COR-L47 (cell line): Measurements from ENCODE around the gene SMOC2.
A peak's percentile ranks its signal among the peaks of the same experiment; 100 is the strongest.

Experiments
- DNase-seq: peaks from one replicate; lab custom pipeline; 2025; lab: John Stamatoyannopoulos, UW

The SMOC2 gene

DNA sequence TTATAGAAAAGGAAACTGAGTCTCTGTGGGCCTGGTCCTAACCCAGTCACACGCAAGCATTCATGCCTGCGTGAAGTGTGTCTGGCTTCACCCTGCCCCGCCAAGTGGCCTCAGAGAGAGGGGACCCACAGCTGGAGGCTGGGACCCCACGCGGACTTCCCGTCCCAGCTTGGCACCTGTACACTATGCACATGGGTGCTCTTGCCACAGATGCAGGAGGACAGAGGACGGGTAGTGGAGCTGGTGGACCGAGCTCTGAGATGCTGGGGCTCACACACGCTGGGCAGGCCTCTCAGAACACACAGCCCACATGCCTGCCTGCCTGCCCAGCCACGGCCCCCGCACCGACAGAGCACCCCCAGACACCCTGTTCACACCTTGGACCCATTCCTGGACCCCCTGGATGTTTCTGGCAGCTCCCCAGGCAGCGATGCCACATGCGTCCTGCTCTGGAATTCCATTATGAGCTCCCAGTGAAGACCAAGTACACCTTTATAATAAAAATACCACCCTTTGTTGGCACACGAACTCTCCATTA is 24.9 kb upstream of the SMOC2 start:
- DNase-seq = no peak

- no peak for DNase-seq
These were observed 24.5 kb upstream of the SMOC2 start for GRCh38 chr6:168416531-168416930.

DNA sequence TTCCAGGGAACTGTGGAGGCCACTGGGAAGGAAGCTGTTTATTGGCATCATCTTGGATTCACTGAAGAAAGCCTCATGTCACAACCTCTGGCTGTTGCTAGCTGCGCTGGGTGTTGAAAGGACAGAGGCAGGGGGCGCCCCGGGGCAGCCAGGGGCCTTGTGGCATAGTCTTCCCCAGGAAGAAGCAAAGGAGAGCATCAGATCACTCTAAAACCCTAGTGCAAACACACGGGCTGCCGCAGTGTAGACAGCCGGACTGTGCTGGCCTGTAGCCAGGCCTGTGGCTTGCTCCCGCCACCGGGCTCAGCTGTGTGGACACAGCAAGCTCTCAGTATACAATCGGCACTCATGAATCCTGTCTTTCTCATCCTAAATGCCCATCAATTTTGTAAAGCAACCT is 23.8 kb upstream of the SMOC2 start:
- peak; percentile 48 for DNase-seq

DNA sequence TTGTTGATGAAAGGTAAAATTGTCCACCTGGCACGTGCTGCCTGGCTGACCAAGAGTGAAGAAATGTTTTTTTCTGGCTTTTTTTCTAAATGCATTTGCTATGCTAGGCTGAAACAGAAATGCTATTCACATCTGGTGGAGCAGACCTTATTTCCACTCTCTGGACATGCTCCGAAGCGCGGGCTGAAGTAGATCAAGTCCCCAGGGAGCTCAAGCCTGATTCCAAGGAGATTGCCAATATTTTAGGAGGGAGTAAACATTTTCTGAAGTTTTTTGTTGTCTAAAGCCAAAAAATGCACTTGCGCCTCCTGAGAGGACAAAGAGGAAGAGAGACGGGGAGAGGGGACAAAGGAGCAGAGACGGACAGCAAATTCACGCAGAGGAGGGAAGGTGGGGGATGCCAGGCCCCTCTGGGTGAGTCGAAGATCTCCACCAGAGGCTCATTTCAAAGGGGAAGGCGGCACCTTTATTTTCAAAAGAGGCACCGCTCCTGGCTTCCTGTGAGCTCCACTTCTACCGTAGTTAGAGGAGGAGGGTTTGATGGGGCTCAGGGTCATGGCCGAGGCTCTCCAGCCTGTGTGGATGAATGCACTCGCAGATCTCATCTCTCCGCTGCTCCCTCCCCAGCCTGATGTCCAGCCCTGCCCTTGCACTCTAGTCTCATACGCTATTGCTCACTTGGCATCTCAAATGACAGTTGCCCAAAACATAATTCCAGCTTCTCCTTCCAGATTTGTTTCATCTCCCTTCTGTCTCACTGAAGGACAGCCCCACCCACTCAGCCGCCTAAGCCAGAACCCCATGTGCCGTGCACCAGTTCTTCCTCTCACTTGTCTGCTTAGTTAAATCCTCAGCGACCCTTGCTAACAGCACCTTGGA is 23.1 kb upstream of the SMOC2 start:
- no peak for DNase-seq

DNA sequence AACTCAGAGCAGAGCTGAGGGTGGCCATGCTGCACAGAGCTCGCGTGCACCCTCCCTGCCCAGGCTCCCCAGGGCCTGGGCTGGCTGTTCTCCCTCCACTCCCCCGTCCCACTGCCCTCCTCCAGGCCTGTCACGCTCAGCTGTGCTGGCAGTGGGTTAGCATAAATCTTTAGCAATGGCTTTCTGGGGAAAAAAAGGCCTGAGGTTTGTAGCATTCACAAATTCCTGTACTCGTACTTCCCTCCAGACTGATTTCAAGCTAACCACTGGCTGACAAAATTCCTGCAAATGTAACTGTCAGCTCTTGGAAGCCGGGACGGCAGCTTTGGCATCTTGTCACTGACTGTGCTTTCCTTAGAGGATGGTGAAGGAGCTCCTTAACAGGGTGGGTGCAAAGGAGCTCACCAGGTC is 22.3 kb upstream of the SMOC2 start:
- DNase-seq = no peak

DNA sequence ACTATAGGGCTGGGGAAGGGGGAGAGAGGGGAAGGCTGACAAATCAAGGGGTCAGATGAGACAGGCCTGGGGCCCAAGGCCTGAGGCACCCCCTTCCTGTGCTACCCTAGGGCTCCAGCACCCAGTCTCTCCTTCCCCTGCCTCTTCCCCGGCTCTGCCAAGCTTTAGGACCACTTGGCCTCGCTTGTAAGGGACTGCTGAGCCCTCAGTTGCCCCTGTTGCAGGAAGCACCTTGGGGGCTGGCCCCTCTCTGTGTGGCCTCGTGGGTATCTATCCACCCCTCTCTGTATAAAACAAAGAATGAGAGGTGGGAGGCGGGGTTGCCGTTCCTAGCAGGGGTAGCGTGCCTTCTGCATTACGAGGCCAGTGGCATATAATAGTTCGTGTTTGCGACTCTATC is 21.4 kb upstream of the SMOC2 start:
- no peak for DNase-seq

GRCh38 chr6:168420084-168420483 is 20.9 kb upstream of the SMOC2 start:
- DNase-seq = no peak

DNA sequence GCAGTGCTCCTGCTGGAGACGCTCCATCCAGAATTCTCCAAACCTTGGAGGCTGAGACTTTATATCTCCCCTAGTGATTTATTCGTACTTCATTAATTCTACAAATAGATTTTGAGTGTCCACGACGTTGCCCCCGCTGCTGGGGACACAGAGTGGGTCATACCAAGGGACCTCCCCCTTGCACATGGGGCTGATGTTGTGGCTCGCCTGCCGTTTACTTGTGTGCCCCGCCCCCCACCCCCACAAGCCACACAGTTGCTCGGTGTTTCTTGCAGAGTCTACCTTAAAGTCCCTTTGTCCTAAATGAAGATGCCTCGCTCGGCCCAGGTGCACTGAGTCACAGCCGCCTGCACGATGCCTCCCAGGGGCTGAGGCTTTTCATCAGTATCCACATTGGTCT is 20.3 kb upstream of the SMOC2 start:
- no peak for DNase-seq

- DNase-seq = no peak
These were observed 13.8 kb upstream of the SMOC2 start for GRCh38 chr6:168427184-168427583.

- peak; percentile 43 for DNase-seq
These were observed 12.7 kb upstream of the SMOC2 start for GRCh38 chr6:168428052-168428826.

- no peak for DNase-seq
These were observed 12.1 kb upstream of the SMOC2 start for GRCh38 chr6:168428863-168429262.

GRCh38 chr6:168432196-168432595 is 8.8 kb upstream of the SMOC2 start:
- no peak for DNase-seq

DNA sequence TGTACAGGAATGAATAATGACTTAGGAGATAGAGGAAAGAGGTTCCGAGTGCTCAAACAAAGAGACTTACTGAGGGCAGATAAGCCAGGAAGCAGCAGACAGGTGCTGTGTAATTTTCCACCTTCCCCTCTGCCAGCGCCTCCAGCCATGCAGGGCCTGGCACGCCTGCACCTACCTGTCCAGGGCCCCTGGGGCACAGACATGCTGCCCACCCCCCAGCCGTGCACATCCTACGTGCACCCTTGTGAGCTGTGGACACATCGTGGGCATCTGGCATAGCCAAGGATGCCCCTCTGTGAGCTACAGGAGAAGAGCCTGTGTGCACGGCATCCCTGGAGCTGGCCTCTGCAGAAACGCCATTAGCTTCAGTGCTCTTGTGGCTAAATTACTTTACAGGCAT is 7.1 kb upstream of the SMOC2 start:
- no peak for DNase-seq

DNA sequence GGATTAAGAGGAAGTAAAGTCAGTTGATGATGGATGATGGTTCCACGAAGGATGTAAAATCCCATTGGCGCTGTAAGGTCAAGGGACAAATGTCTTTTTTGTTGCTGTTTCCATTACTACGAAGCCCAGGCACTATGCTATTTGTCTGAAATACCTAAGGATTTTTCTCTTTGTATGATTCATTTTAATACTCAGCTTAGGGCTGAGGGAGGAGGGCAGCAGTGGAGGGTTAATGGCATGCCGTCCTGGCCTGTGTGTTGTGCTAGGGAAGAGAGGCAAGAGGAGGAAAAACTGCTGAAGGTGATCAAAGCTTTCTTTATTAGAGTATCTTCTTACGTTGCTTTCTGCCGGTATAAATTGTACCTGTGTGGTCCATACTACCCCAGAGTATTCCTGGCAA is 6.5 kb upstream of the SMOC2 start:
- no peak for DNase-seq

DNA sequence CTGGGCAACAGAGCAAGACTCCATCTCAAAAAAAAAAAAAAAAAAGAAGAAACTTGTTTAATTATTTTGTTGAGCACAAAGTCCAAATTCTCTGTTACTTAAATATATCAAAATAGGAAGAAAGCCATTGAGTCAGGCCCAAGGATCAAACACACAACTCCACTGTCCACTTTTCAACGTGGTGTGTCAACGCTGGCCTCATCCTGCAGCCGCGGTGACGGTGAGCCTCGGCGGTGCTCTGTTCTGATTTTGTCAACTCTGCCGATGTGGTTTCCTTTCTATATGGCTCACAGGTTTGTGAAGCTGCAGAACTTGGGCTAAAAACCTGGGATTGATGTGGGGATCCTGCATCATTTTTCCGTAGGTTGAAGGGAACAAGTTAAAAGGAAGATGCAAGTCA is 3.2 kb upstream of the SMOC2 start:
- no peak for DNase-seq

GRCh38 chr6:168438783-168439520 is 2.0 kb upstream of the SMOC2 start:
- no peak for DNase-seq

- no peak for DNase-seq
These were observed 1.1 kb upstream of the SMOC2 start for GRCh38 chr6:168439794-168440450.

- no peak for DNase-seq
These were observed 729 bp downstream of the SMOC2 start for GRCh38 chr6:168441434-168442391.

DNA sequence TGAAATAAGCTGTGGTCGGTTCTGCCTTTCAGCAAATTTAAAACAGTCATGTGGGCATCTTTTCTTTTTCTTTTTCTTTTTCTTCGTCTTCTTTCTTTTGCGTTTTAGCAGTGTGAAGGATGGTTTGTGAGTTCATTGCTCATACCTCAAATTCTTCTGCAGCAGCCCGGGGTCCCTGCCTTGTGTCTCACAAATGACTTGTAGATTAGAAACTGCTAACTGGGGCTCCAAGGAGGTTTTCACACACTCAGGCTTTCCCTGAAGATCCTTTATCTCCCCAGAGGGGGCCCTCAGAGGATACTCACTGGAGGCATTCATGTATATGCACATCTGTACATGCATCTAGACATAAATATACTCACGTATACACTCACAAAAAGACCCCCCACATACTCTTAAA is 1.7 kb downstream of the SMOC2 start:
- DNase-seq = no peak

DNA sequence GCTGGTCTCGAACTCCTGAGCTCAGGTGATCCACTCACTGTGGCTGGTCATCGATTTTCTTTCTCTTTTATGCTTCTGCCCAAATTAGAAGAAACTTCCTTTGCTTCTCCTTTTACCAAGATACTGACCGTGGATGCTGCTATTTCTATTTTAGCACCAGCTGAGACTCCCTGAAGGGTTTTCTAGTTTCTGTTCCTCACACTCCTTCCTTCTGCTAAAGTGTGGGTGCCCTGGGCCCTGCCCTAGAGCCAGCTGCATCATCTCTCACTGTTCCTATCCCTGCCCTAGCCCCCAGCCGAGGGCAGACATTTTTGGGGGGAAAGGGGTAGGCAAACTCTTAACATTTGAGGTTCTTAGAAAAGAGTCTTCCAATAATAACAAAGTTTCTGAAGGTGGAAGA is 6.3 kb downstream of the SMOC2 start:
- DNase-seq = no peak

DNA sequence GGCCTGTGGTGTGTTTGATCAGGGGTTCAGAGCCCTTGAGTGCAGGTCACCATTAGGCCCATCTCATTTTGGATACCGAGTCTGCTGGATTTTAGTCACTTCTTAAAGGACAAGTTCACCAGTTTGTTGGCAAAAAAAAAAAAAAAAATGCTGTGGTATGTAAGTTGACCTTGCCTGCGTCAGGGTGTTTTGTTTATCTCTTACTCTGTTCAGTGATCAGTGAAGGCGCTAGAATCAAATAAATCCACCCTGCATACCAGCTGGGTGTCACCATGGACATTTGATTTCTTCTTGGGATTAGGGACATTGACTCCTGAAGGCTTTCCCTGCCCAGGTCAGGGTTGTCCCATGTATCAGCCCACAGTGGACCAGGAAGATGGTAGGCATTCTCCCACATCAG is 6.7 kb downstream of the SMOC2 start:
- no peak for DNase-seq
